GM13976 (cell line): ENCODE results near the gene CAPN3.

Experiments
- DNase-seq: peaks from one replicate; pipeline ENCODE4 v3.0.0; 2012; ENCODE audit warnings: low spot score
- CTCF ChIP-seq: IDR thresholded peaks from 2 replicates; pipeline ENCODE4 v1.5.1; 2012; ENCODE audit warnings: borderline replicate concordance, mild to moderate bottlenecking; ENCODE audit not compliant: insufficient read depth; ENCODE audit errors: extremely low read depth, missing control alignments, control extremely low read depth
- in situ Hi-C: fragments of 300-500 bp; cut with MboI; formaldehyde crosslinking; loops from one replicate; pipeline ENCODE4 v1.12.0; 2022; ENCODE audit warnings: low sequenced_read_pairs, mixed read lengths, inconsistent platforms; ENCODE audit not compliant: unreplicated experiment

The CAPN3 gene

GRCh38 chr15:42343596-42344232 is 15.6 kb upstream of the CAPN3 start:
- no peak for DNase-seq
- in situ Hi-C loops: no loop called here
- no peak for TF ChIP-seq CTCF

GRCh38 chr15:42344763-42345162 is 14.5 kb upstream of the CAPN3 start:
- in situ Hi-C loops: no loop called here
- DNase-seq: no peak
- TF ChIP-seq CTCF: no peak

GRCh38 chr15:42345504-42345903 is 13.8 kb upstream of the CAPN3 start:
- in situ Hi-C loops: no loop called here
- DNase-seq: no peak
- TF ChIP-seq CTCF: no peak

- no peak for DNase-seq
- TF ChIP-seq CTCF: no peak
- in situ Hi-C loops: no loop called here
Measured at GRCh38 chr15:42348083-42348482, 11.2 kb upstream of the CAPN3 start.

GRCh38 chr15:42349186-42349585 is 10.1 kb upstream of the CAPN3 start:
- no peak for TF ChIP-seq CTCF
- in situ Hi-C loops: no loop called here
- DNase-seq: no peak

- no peak for DNase-seq
- TF ChIP-seq CTCF: no peak
- in situ Hi-C loops: no loop called here
Measured at GRCh38 chr15:42352401-42352800, 6.9 kb upstream of the CAPN3 start.

GRCh38 chr15:42353061-42353460 is 6.2 kb upstream of the CAPN3 start:
- in situ Hi-C loops: no loop called here
- no peak for TF ChIP-seq CTCF

More at GRCh38 chr15:42353061-42353460, 6.2 kb upstream of the CAPN3 start:
- DNase-seq: no peak
